AG20443 (cell line): ENCODE results near the gene C1RL.
"Not testable (repeated sequence)": the region's sequence is repeated elsewhere in the genome, so short reads cannot be mapped to it uniquely, and the experiment has no call there.

ENCODE experiments used
- DNase-seq: peaks from one replicate; pipeline ENCODE4 v3.0.0; 2012; ENCODE audit warnings: low spot score, mixed read lengths

C1RL gene

DNA sequence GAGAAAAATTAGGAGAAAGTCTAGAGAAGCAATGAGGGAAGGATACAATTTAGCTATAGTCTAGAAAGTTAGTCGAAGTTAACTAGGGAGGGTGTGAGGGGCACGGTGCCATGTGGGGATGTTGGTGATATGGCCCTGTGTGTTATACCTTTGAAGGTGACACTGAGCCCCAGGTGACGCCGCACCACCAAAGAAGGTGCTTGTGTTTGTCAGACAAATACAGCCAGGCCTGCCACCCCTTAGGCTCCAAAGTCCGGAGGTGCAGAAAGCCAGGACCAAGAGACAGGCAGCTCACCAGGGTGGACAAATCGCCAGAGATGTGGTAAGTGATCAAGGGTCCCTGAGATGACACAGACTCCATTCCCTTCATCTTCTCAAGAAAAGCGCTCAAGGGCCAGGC, 47.4 kb downstream of the C1RL start:
- DNase-seq, result no peak

DNA sequence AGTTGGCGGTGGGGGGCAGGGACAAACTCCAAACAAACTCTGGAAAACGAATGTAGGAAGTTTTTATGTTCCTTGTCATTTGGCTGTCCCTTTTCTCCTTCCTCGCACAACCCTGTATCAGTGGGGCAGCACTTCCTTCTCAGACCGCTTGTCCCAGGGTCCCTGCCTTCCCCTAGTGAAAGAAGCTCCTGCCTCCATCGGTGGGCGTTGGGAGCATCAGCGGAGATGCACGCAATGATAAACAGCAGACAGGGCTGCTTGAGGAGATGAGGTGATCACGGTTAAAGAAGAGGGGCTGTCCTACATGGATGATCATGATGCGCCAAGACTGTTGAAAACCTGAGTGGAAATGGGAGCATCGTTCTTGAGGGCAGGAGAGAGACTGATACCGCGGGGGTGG, 47.9 kb downstream of the C1RL start:
- DNase-seq, result peak; percentile 33

DNA sequence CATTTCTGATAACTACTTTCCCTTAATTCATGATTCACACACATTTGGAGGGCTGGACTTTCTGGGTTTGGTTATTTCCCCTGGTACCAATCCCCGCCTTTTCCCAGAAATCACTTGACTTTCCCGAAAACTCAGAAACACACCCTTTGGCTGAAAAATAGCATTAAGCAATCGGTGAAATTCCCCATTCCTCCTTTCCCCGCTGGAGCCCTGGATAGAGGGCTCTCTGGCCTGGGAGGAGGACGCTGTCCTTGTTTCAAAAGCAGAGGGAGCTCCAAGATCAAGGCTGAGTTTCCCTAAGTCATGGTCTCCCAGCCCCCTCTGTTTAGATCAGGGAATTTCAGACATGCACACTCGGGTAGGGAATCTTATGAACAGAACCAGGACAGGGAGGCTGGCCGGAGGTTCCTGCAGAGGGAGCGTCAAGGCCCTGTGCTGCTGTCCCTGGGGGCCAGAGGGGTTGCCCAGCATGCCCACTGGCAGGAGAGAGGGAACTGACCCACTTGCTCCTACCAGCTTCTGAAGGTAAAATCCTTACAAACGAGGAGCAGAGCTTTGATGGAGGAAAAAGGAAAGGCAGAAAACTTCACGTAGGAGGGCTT, 48.6 kb downstream of the C1RL start, which contains the start of gene C1S:
TSS of gene C1S (plus strand) at position 366 of the 602 bp plus-strand sequence. CDS start 1,195 bp downstream, outside the sequence.
- DNase-seq, result peak; percentile 96

DNA sequence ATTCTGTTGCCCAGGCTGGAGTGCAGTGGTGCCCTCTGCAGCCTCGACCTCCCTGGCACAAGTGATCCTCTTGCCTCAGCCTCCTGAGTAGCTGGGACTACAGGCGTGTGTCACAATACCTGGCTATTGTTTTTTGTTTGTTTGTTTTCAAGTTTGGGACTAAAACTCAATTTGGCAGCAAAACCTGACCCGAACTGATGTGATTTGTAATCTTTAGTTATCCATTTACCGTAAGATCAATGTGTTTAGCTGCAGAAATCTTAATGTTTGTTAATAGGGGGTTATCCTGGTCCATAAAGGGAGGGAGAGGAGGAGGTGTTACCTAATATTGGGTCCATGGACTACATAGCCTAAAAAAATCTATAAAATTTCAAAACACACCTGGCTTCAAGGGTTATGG, 49.2 kb downstream of the C1RL start:
- DNase-seq, result no peak

DNA sequence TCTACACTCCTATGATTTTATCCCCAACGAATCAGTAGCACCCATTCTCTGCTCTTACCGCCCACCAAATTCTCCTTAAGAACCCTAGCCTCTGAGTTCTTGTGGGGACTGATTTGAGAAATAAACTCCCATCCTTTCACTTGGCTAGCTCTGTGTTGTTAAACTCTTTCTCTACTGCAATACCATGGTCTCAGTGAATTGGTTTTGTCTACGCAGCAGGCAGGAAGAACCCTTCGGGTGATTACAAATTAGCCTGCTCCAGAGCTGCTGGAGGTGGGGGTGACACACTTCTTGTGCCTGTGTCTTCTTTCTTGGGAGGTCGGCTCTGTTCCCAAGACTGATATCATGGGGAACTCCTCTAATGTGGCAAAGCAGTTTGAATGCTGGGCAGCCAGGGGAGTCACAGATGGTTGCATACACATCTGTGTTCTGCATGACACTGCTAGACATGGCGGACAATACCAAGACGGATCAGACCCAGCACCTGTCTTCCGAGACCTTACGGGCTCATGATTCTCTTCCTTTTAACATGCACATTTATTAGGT, 50.1 kb downstream of the C1RL start:
- no peak for DNase-seq

DNA sequence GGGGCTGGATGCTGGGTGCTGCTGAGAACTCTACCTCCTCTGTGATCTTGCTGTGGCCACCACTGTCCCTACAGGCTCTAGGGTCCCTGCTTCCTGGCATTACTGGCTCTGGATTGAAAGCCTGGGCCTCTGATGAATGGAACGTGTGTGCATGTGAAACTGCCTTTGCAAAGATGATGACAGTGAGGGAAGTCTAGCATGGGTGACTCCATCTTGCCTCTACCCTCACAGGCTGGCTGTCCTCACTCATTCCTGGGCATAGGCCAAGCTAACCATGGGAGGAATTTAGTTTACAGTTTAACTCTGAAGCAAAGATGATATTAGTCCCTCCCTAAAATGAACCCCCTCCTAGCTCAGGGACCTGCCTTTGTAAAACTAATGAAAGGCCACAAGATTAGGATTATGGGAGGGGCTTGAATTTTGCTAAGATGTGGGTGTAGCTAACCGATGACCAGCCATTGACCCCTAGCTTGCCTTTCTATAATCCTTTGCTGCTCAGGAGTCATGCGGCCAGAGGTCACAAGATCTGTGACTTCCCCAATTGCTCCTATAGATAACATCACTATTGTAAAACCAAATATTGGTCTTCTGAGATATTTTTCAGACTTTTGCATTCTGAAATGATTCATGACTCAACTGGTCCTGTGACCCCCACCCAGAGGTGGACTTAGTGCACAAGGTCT, 50.7 kb downstream of the C1RL start:
- DNase-seq, result no peak

DNA sequence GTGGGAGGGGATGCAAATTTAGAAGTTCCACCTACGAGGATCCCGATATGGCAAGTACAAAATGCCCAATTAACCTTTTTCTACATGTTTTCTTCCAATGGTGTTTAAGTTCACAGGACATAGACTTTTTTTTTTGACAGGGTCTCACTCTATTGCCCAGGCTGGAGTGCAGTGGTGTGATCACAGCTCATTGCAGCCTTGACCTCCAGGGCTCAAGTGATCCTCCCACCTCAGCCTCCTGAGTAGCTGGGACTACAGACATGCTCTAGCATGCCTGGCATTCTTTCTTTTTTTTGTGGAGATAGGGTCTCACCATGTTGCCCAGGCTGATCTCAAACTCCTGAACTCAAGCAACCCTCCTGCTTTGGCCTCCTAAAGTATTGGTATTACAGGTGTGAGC, 53.3 kb downstream of the C1RL start:
- not testable (repeated sequence) for DNase-seq

DNA sequence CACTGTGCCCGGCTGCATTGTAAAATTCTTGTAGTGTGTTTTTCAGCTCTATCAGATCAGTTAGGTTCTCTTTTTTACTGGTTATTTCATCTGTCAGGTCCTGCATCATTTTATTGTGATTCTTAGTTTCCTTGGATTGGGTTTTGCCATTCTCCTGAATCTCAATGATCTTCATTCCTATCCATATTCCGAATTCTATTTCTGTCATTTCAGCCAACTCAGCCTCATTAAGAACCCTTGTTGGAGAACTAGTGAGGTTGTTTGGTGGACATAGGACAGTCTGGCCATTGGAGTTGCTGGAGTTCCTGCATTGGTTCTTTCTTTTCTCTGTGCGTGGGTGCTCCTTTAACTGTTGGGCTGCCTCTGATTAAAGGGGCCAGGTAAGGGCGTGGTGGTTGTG, 54.1 kb downstream of the C1RL start:
- DNase-seq, result no peak

DNA sequence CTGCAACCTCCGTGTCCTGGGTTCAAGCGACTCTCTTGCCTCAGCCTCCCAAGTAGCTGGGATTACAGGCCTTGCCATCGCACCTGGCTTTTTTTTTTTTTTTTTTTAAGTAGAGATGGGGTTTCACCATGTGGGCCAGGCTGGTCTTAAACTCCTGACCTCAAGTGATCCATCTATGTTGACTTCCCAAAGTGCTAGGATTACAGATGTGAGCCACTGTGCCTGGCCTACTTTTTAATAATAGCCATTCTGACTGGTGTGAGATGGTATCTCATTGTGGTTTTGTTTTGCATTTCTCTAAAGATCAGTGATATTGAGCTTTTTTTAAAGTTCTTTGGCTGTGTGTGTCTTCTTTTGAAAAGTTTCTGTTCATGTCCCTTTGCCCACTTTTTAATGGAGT, 59.0 kb downstream of the C1RL start:
- not testable (repeated sequence) for DNase-seq

DNA sequence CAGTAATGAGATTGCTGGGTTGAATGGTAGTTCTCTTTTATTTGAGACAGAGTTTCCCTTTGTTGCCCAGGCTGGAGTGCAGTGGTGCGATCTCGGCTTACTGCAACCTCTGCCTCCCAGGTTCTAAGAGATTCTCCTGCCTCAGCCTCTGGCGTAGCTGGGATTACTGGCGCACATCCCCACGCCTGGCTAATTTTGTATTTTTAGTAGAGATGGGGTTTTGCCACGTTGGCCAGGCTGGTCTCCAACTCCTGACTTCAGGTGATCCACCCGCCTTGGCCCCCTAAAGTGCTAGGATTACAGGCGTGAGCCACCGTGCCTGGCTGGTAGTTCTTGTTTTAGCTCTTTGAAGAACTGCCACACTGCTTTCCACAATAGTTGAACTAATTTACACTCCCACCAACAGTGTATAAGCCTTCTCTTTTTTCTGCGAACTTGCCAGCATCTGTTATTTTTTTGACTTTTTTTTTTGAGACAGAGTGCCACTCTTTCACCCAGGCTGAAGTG, 59.5 kb downstream of the C1RL start:
- not testable (repeated sequence) for DNase-seq

DNA sequence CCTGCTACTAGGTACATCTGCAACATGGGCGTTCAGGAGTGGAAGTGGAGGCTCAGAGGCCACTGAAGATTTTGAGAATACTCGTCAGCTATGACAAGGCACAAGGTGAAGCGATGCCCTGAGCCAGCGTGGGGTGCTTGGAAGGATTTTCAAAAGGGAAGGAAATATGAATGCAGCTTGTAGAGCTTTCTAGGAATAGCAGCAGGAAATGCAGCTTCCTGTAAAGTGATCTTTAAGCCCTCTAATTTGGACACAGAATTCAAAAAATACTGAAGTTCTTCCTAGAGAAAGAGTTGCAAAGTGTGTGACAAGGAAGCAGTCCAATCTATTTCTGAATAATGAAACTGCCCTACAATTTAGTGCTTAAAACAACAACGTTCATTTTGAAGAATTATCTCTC, 61.7 kb downstream of the C1RL start:
- no peak for DNase-seq

DNA sequence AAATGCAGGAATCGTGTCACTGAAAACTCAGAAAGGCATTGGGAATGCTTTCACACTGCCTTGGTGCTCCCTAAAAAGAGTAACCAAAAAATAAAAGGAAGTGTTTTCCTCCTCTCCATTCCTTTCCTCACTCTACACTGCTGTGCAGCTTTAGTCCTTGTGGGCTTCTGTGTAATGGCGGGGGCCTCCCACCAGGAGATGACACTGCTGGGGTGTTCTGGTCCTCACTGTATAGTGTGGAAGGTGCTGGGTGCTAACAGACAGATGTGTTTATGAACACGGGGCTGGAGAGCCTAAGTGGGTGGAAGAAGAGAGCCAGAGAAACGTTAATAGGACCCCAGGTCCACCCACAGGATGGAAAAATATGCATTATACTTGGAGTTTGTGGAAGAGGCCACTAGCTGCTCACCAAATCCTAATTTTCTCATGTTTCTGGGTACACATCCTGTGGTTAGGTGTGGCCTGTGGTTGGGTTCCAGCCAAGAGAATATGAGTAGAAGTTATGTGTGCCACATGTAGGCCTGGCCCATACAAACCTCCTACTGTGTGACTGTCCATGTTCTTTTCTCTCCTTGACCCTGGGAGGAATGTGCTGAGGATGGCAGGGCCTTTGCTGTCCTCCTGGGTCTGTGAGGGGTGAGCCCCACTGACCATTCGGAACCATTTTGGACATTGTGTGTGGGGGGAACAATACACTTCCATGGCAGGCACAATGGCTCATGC, 62.5 kb downstream of the C1RL start:
- no peak for DNase-seq

DNA sequence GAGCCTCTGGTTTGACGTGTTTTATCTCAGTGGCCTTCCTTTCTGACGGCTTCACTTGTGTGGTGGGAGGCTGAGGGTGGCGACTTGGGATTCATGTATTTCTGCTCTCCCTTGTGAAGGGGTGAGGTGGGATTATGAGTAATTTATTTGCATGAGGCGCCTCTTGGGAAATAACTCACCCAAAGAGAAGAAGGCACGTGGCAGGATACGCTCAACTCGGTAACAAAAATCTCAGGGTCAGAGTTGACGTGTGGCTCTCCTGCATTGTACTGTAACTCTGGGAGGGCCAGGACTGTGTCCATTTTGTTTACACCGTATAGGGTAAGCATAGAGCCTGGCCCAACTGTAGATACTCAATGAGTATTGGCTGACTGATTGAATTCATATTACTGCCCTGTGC, 63.1 kb downstream of the C1RL start:
- DNase-seq, result no peak
